Measurements from ENCODE around the gene CD19.

CD19 gene

GRCh38 chr16:28983644-28984043 lies 51.9 kb downstream of the CD19 start:
- no peak for DNase-seq

DNA sequence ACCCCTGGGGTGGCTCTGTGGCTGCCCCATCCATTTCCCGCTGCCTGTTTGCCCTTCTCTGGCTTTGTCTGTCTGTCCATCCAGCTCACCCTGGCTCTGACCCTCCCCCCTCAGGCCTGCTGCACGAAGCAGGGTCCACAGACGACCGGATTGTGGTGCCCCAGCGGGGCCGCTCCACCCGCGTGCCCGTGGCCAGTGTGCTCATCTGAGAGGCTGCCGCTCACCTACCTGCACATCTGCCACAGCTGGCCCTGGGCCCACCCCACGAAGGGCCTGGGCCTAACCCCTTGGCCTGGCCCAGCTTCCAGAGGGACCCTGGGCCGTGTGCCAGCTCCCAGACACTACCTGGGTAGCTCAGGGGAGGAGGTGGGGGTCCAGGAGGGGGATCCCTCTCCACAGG lies 52.3 kb downstream of the CD19 start:
- no peak for DNase-seq

GRCh38 chr16:28984619-28985135 lies 52.9 kb downstream of the CD19 start, which contains the start of gene LAT:
Gene LAT (plus strand): TSS chr16:28985052. CDS start chr16:28985418, 366 bp downstream.
- no peak for DNase-seq

DNA sequence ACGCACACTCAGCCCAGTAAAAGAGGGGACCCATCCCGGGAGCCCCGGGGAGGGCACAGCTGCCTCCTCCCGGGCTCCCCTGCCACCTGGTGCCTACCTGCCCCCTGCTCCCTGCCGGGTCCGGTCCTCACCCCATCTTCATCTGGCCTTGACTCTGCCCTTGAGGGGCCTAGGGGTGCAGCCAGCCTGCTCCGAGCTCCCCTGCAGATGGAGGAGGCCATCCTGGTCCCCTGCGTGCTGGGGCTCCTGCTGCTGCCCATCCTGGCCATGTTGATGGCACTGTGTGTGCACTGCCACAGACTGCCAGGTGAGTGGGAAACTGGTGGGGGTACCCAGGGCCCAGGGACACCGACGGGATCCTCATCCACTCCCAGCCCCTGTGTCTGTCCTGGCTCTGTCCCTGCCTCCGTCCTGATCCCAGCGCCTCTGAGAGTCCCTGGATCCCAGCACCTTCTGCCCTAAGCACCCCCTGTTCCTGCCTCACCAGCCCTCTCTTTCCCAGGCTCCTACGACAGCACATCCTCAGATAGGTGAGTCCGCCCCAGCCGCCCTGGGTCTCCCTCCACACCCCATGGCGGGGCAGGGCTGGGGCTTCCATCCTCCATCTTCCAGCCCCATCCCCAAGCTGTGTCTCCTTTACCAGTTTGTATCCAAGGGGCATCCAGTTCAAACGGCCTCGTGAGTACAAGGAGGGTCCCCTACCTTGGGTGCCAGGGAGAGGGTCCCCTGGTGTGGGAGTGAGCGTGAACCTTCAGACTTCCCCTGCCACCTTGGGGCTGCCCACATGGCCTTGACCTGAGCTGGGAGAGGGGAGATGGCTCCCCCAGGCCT lies 53.7 kb downstream of the CD19 start:
- no peak for DNase-seq

DNA sequence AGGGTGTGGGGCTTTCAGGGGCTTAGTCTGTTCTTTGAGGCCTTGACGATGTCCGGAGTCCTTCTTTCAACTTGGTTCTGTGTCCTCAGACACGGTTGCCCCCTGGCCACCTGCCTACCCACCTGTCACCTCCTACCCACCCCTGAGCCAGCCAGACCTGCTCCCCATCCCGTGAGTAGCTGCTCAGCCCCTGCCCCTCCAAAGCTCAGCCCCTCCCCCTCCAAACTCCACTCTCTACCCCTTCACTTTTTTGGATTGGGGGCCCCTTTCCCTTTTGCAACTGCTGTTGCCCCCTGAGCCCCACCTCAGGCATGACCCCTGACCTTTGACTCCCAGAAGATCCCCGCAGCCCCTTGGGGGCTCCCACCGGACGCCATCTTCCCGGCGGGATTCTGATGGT lies 54.3 kb downstream of the CD19 start:
- no peak for DNase-seq

- no peak for DNase-seq
Measured at GRCh38 chr16:28986492-28986891, 54.7 kb downstream of the CD19 start.

- DNase-seq: no peak
Measured at GRCh38 chr16:28987170-28987853, 55.5 kb downstream of the CD19 start.

All from kidney glomerular epithelial cell (primary cell).